Neuronal stem cell (in vitro differentiated cells): Measurements from ENCODE around the gene ELAVL4.

Experiments
- DNase-seq: peaks from one replicate; pipeline ENCODE4 v3.0.0-alpha.2; 2013; ENCODE audit warnings: low spot score
- H2AFZ ChIP-seq: one replicate; pipeline ENCODE4 v1.6.1; 2013; ENCODE audit warnings: mild to moderate bottlenecking, low read length, inconsistent platforms
- H2AK5ac ChIP-seq: 2 replicates; pipeline ENCODE4 v1.6.1; 2013; ENCODE audit warnings: low read depth, mild to moderate bottlenecking, inconsistent platforms, low read length, moderate library complexity, mixed read lengths
- H2BK120ac ChIP-seq: 2 replicates; pipeline ENCODE4 v1.6.1; 2013; ENCODE audit warnings: low read depth, mild to moderate bottlenecking, inconsistent platforms, low read length, moderate library complexity, mixed read lengths
- H2BK12ac ChIP-seq: one replicate; pipeline ENCODE4 v1.6.1; 2013; ENCODE audit warnings: low read length, inconsistent platforms
- H2BK15ac ChIP-seq: 2 replicates; pipeline ENCODE4 v1.6.1; 2013; ENCODE audit warnings: mild to moderate bottlenecking, low read length, inconsistent platforms, mixed read lengths
- H2BK5ac ChIP-seq: one replicate; pipeline ENCODE4 v1.6.1; 2013; ENCODE audit warnings: inconsistent platforms, mild to moderate bottlenecking, low read length, moderate library complexity
- H3K14ac ChIP-seq: one replicate; pipeline ENCODE4 v1.6.1; 2013; ENCODE audit warnings: low read length, inconsistent platforms
- H3K18ac ChIP-seq: 2 replicates; pipeline ENCODE4 v1.6.1; 2013; ENCODE audit warnings: low read length, inconsistent platforms
- H3K23ac ChIP-seq: 2 replicates; pipeline ENCODE4 v1.6.1; 2013; ENCODE audit warnings: low read depth, mild to moderate bottlenecking, mixed read lengths, low read length, inconsistent platforms; ENCODE audit not compliant: poor library complexity
- H3K27ac ChIP-seq: replicated peaks from 3 replicates; pipeline ENCODE4 v1.5.1; 2013; ENCODE audit warnings: low read length, inconsistent platforms
- H3K27me3 ChIP-seq, 3 experiments: 2 replicates each; pipeline ENCODE4 v1.6.1; 2013; ENCODE audit warnings: low read length in 3 of 3, mild to moderate bottlenecking in 2 of 3, inconsistent platforms in 1 of 3, low read depth in 1 of 3, mixed read lengths in 1 of 3, moderate library complexity in 1 of 3; ENCODE audit not compliant: control insufficient read depth in 3 of 3, insufficient read depth in 3 of 3
- H3K36me3 ChIP-seq, 2 donors: replicated peaks in 1 of 2; 2 replicates each; pipeline ENCODE4 v1.6.1; 2013; ENCODE audit warnings: low read length in 2 of 2; ENCODE audit not compliant: control insufficient read depth in 2 of 2, insufficient read depth in 2 of 2
- H3K4ac ChIP-seq: 2 replicates; pipeline ENCODE4 v1.6.1; 2013; ENCODE audit warnings: inconsistent platforms, mild to moderate bottlenecking, low read length, moderate library complexity
- H3K4me1 ChIP-seq, 2 donors: 1 replicate in 1 of 2; 2 replicates in 1 of 2; pipeline ENCODE4 v1.6.1; 2013; ENCODE audit warnings: low read length in 2 of 2, low read depth in 1 of 2; ENCODE audit not compliant: control insufficient read depth in 2 of 2, insufficient read depth in 1 of 2
- H3K4me2 ChIP-seq: one replicate; pipeline ENCODE4 v1.6.1; 2013; ENCODE audit warnings: mild to moderate bottlenecking, low read length, inconsistent platforms; ENCODE audit not compliant: insufficient read depth, poor library complexity, severe bottlenecking
- H3K4me3 ChIP-seq, 2 donors: 2 replicates each; pipeline ENCODE4 v1.5.1; 2013; ENCODE audit warnings: low read length in 2 of 2, mild to moderate bottlenecking in 2 of 2, inconsistent platforms in 1 of 2, moderate library complexity in 1 of 2
- H3K79me1 ChIP-seq: one replicate; pipeline ENCODE4 v1.6.1; 2013; ENCODE audit warnings: low read depth, mild to moderate bottlenecking, inconsistent platforms, low read length, moderate library complexity
- H3K9ac ChIP-seq: one replicate; pipeline ENCODE4 v1.6.1; 2013; ENCODE audit warnings: mild to moderate bottlenecking, low read depth, low read length, inconsistent platforms; ENCODE audit not compliant: poor library complexity
- H3K9me3 ChIP-seq, 2 donors: replicated peaks in 1 of 2; 2 replicates each; pipeline versions ENCODE3 to v1.6.1; 2013; ENCODE audit warnings: low read length in 2 of 2, mild to moderate bottlenecking in 2 of 2, inconsistent platforms in 1 of 2, low read depth in 1 of 2, mixed read lengths in 1 of 2, moderate library complexity in 1 of 2; ENCODE audit not compliant: control insufficient read depth in 2 of 2, insufficient read depth in 1 of 2
- H4K8ac ChIP-seq: one replicate; pipeline ENCODE4 v1.6.1; 2013; ENCODE audit warnings: low read depth, mild to moderate bottlenecking, inconsistent platforms, low read length, moderate library complexity
- H4K91ac ChIP-seq: one replicate; pipeline ENCODE4 v1.6.1; 2013; ENCODE audit warnings: low read length, low read depth, mild to moderate bottlenecking, inconsistent platforms; ENCODE audit not compliant: poor library complexity
- WGBS, 2 donors: extraction: QIAGEN DNeasy Blood & Tissue Kit; methylation state at CpG; one replicate each; pipeline ENCODE4 v1.1.7; 2013; ENCODE audit warnings: missing lambda C conversion rate in 2 of 2, mixed read lengths in 1 of 2; ENCODE audit not compliant: insufficient read length in 2 of 2, insufficient replicate concordance in 1 of 2; ENCODE audit errors: extremely low coverage in 2 of 2; 5-methylcytosine and 5-hydroxymethylcytosine counted together

Gene ELAVL4

DNA sequence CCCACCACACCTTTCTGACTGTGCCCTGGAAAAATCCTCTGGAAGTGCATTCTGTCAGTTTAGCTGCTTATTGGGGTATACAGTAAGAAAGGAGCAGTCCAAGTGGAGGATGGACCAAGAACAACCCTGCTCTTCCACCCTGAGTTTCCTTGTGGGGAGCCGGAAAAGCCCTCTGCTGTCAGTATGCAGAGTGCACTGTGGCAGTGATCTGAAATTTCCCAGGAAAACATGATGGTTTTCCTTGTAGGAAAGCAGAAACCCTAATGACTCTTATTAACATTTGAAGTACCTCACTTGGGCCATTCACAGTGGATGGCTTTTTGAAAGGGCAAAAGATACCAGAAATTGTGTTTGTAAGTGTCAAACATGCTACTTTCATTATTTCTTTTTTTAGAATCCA is 20.5 kb downstream of the ELAVL4 start:
- DNase-seq = no peak
- no peak overlapping the region for H2BK120ac ChIP-seq
- no peaks in the 10 kb centered on the region for H3K4me1 ChIP-seq
- H2BK5ac ChIP-seq = no peak overlapping the region
- H3K27ac ChIP-seq = no peak overlapping the region
- H3K9ac ChIP-seq = no peak overlapping the region
- no peak overlapping the region for H2AK5ac ChIP-seq
- H3K4me2 ChIP-seq = no peak overlapping the region
- no peak overlapping the region for H3K18ac ChIP-seq
- no peaks in the 10 kb centered on the region for H3K79me1 ChIP-seq
- H3K4me3 ChIP-seq = no peak overlapping the region
- no peak overlapping the region for H3K4ac ChIP-seq
- no peaks in the 10 kb centered on the region for H3K27me3 ChIP-seq
- H4K91ac ChIP-seq = no peak overlapping the region
- H3K36me3 ChIP-seq = no peaks in the 10 kb centered on the region
- no peak overlapping the region for H2BK15ac ChIP-seq
- no peak overlapping the region for H3K14ac ChIP-seq
- H2AFZ ChIP-seq = no peak overlapping the region
- H2BK12ac ChIP-seq = no peak overlapping the region
- H3K23ac ChIP-seq = no peak overlapping the region
- H4K8ac ChIP-seq = no peak overlapping the region
- WGBS, 2 donors = no CpG with 5 or more reads among the region's 1 CpG
- no peaks in the 10 kb centered on the region for H3K9me3 ChIP-seq

DNA sequence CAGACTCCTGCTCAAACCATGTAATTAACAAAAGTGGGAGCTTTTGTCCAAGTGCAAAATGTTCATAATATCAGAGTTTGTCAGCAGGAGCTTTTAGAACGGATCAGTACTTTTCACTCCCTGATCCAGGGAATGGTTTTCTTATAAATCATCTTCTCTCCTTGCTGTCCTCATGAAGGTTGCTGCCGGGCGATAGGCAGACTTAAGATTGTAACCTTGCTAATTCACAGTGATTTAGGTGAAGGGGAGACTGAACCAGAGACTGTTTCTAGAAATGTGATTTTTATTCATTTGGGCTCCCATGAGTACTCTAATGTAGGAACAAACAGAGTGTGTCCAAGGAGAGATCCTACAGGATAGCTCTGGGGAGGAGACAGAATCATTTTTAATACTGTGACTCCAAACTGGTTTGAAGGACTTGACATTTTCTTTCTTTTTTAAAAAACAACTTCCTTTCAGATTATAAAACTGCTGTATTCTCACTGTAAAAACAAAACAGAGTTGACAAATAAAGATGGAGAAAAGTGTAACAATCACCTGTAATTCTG is 23.7 kb downstream of the ELAVL4 start:
- Histone ChIP-seq H4K91ac (no peak overlapping the region), H2BK120ac (no peak overlapping the region), H3K9ac (no peak overlapping the region), H3K27me3 (no peaks in the 10 kb centered on the region), H3K36me3 (no peaks in the 10 kb centered on the region), H2AK5ac (no peak overlapping the region), H3K18ac (no peak overlapping the region), H3K4me2 (no peak overlapping the region), H3K4ac (no peak overlapping the region), H2BK5ac (no peak overlapping the region), H3K14ac (no peak overlapping the region), H3K4me3 (no peak overlapping the region), H2AFZ (no peak overlapping the region), H3K9me3 (no peaks in the 10 kb centered on the region), H3K23ac (no peak overlapping the region), H2BK12ac (no peak overlapping the region), H3K4me1 (no peaks in the 10 kb centered on the region), H4K8ac (no peak overlapping the region), H2BK15ac (no peak overlapping the region), H3K27ac (no peak overlapping the region), H3K79me1 (no peaks in the 10 kb centered on the region)
- WGBS, 2 donors = no CpG with 5 or more reads among the region's 3 CpGs
- no peak for DNase-seq

DNA sequence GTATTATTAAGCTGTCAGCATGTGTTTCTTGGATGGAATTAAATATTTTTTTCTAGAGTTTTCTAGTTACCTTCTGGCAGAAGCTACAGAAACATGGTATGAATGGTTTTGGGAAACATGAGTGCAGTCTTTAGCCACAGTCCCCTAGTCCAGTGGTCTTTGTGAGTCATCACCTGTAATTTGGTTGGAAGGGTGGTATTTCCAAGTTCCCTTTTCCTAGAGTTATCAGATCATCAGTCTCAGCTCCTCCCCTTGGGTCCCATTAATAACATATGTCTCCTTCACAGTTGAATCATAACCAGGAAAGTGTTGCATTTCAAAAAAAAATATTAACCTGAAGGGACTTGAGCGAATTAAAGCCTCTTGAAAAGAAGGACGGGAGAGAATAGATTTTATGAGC is 27.0 kb downstream of the ELAVL4 start:
- Histone ChIP-seq H4K8ac (no peak overlapping the region), H3K18ac (no peak overlapping the region), H3K36me3 (no peaks in the 10 kb centered on the region), H3K4me3 (no peak overlapping the region), H3K79me1 (no peaks in the 10 kb centered on the region), H3K4me2 (no peak overlapping the region), H3K4me1 (peaks cover 0 to 5% of the 10 kb centered on the region in 2 donors), H3K9me3 (no peaks in the 10 kb centered on the region), H3K9ac (no peak overlapping the region), H3K14ac (no peak overlapping the region), H2BK120ac (no peak overlapping the region), H3K27me3 (no peaks in the 10 kb centered on the region), H4K91ac (no peak overlapping the region), H3K4ac (no peak overlapping the region), H2BK5ac (no peak overlapping the region), H2BK15ac (no peak overlapping the region), H2AK5ac (no peak overlapping the region), H3K23ac (no peak overlapping the region), H2AFZ (no peak overlapping the region), H3K27ac (no peak overlapping the region), H2BK12ac (no peak overlapping the region)
- WGBS, 2 donors = no CpG with 5 or more reads among the region's 2 CpGs
- DNase-seq = no peak

DNA sequence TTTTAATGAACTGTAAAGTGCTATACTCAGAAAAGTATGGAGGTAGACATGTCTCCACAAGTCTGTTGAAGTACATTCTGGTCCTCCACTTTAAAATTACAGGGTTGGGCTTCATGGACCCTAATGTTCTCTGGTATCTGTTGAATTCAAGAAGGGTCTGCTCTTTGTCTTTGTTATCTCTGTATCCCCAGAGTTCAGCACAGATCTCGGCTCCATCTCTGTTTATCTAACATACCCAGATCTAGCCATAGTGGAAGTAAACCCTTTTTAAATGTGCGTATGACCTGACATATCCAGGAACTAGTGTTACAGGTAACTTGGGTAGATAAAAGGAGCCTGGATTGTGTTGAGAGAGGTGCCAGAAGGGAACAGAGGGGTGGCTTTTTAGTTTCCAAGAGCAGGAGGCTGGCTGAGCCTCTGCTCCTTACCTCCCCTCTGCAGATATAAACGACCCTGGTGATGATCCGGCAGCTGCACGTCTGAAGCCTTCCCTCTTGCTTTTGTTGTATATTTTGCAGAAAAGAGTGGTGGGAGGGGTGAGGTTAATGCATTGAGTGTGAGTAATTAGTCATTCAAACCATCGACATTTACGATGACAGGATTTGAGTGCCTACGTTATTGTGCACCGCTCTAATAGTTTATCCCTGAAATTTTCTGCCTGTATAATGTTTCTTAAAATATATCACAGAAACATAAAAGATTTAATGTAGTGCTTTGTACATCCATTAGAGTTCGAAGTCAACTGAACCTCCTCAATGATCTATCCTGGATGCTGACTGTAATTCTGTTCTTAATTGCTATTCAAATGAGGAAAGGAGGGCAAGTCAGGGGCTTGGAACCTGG is 30.8 kb downstream of the ELAVL4 start:
- H3K27me3 ChIP-seq = no peaks in the 10 kb centered on the region
- H2BK12ac ChIP-seq = no peak overlapping the region
- no peak overlapping the region for H3K18ac ChIP-seq
- H3K9me3 ChIP-seq = no peaks in the 10 kb centered on the region
- no peak overlapping the region for H3K4me2 ChIP-seq
- no peak for DNase-seq
- H3K23ac ChIP-seq = no peak overlapping the region
- peaks cover 0 to 5% of the 10 kb centered on the region in 2 donors for H3K4me1 ChIP-seq
- H3K79me1 ChIP-seq = no peaks in the 10 kb centered on the region
- no peak overlapping the region for H2BK5ac ChIP-seq
- no peak overlapping the region for H4K8ac ChIP-seq
- no peak overlapping the region for H3K9ac ChIP-seq
- WGBS, 2 donors = no CpG with 5 or more reads among the region's 10 CpGs
- no peak overlapping the region for H3K27ac ChIP-seq
- H3K4me3 ChIP-seq = no peak overlapping the region
- H3K14ac ChIP-seq = no peak overlapping the region
- H2AFZ ChIP-seq = peak overlapping the region; percentile 49
- no peak overlapping the region for H4K91ac ChIP-seq
- H3K4ac ChIP-seq = no peak overlapping the region
- H2AK5ac ChIP-seq = no peak overlapping the region
- H2BK120ac ChIP-seq = no peak overlapping the region
- no peak overlapping the region for H2BK15ac ChIP-seq
- no peaks in the 10 kb centered on the region for H3K36me3 ChIP-seq
